GM18499 (cell line): ENCODE data around the gene BBOF1.
"Not testable (repeated sequence)": the region's sequence is repeated elsewhere in the genome, so short reads cannot be mapped to it uniquely, and the experiment has no call there.

Experiments used
- ATAC-seq: cut with Tn5 transposase; IDR thresholded peaks from one replicate; pipeline ENCODE4 v1.9.1; 2021; ENCODE audit warnings: moderate number of reproducible peaks; ENCODE audit not compliant: insufficient read depth, unreplicated experiment

Gene BBOF1

DNA sequence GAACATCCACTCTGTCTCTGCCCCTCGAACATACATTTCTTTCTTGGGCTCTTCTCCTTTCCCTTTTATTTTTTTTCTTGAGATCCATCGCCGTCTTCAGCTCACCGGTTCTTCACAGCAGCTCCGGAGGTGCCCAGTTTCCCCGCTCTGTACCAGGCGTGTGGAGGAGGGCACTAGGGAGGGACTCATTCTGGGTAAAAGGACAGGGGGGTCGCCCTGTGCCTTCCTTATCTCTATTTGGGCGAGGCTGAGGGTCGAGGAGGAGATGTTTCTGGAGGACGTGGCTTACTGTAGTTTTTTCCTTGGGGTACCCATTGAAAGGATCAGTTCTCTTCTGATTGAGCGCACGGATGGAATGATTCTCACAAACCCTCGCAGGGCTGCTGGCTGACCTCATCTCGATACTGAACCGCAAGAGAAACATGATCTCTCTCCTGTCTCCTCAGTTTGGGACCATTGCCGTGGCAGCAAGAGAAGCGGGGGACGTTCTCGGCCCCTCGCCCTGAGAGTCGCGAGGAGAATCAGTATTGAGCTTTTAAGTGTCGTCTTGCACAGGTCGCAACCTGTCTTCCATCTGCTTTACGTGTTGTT lies 66.0 kb downstream of the BBOF1 start:
- no peak for ATAC-seq

DNA sequence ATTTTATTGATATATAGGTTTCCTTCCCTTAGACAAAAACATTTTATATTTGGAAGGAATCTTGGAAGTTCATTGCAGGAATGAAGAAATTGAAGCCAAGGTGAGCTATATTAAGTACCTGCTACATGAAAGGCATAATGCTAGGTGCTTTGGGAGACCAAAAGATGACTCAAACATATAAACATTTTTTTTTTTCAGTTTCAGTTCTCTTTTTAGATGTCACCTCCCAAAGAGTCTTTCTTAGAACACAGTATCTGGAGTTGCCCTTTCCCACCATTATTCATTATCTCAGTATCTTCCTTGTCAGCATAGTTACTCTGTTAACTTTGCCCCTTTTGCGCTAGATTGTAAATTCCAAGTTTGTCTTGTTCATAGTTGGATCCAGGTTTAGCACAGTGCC lies 66.7 kb downstream of the BBOF1 start:
- ATAC-seq: no peak

DNA sequence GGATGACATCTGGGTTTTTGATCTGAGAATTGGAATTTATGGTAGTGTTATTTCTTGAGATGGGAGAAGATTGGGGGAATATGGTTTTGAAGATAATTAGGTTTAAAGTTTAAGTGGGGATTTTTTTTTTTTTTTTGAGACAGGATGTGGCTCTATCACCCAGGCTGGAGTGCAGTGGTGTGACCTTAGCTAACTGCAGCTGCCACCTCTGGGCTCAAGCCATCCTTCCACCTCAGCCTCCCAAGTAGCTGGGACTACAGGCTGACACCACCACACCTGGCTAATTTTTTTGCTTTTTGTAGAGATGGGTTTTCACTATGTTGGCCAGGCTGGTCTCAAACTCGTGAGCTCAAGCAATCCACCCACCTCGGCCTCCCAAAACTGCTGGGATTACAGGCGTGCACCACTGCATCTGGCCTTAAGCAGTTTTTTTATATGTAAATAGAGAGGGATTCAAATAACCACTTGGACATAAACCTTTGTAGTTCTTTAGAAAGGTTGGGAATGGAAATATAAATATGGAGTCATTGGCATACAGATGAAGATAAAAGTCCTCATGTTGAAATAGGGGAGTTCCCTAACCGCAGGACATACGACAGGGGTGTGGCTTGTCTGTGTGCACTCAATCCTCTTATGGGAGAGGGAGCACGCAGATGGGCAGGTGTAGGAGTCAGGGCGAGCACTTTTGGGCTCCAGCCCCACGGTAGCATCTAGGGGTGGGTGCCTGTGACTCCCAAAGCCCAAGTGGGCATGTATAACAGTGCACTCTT lies 70.3 kb downstream of the BBOF1 start:
- ATAC-seq: no peak

DNA sequence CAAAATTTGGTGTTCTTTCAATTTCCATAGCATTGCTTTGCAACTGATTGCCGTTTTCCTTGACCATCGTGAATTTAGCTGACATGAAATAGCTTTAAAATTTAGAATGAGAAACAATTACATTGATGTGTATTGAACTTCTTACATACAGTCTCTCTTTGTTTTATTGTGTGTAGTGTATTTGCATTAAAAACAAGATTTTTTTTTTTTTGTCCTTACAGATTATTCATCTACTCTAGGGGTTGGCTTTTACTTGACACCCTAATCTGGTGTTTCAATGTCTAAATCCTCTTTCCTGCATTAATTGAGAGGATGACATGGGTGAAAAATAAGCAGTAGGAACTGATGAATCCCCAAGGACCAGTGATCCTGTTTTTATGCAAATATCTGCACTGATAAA lies 86.2 kb downstream of the BBOF1 start:
- ATAC-seq: no peak

DNA sequence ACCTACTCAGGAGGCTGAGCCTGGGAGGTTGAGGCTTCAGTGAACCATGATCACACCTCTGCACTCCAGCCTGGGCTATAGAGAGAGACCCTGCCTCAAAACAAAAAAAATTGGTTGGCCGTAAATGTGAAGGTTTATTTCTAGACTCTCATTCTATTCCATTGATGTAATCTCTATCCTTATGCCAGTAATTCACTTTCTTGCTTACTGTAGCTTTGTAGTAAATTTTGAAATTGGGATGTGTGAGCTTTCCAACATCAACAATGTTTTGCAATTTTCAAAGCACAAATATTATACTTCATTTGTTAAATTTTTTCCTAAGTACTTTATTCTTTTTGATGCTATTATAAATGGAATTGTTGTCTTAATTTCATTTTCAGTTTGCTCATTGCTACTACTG lies 90.2 kb downstream of the BBOF1 start:
- ATAC-seq: no peak

DNA sequence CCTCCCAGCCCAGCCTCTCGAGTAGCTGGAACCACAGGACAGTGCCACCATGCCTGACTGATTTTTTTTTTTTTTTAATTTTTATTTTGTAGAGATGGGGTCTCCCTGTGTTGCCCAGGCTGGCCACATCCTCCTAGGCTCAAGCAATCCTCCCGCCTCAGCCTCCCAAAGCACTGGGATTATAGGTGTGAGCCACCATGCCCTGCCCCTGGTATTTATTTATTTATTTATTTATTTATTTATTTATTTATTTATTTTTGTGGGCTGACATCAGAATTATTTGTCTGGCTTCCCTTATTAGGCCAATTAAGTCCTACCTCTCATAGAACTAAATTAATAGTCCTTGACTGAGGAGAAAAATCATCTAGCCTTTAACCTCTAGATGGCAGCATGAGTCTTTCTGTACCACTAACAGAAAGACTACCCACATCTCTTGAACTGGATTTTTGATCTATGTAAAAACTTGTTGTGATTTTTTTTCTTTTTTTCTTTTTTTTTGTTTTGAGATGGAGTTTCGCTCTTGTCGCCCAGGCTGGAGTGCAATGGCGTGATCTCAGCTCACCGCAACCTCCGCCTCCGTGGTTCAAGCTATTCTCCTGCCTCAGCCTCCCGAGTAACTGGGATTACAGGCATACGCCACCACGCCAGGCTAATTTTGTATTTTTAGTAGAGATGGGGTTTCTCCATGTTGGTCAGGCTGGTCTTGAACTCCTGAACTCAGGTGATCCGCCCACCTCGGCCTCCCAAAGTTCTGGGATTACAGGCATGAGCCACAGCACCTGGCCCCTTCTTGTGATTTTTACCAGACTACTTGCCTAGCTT lies 92.5 kb downstream of the BBOF1 start:
- ATAC-seq: not testable (repeated sequence)
